ENCODE results near the gene PCNT. TPM values are rescaled to one million over a fixed set of nuclear protein-coding genes. Genes with fewer than 3 reads are reported as not detected.
"Not testable (repeated sequence)": the region's sequence is repeated elsewhere in the genome, so short reads cannot be mapped to it uniquely, and the experiment has no call there.

PCNT gene
- total RNA-seq, 1 donor from 2014 or later: 73.2 TPM

DNA sequence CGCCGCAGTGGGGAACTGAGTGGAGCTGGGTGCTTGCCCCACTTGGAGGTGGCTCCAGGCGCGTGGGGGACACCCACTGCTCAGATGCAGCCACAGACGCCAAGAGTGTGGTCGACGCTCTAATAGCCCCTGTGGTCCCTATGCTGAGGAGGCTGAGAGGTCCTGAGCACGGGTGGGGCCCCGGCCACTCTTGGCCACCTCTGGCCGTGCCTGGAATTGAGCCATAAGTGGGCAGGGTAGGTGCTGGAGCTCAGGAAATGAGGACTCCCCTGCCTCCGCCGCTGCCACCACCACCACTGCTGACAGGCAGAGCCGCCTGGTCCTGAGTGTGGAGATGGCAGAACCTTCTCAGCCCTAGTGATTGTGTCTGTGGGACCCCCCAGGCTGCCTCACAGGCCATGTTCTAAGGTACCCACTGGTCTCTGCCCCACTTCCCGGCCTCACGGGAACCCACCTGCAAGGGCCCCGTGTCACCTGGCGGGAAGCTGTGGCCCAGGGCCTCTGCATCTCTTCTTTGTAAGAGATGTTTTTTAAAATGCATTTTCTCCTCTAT lies 100.2 kb downstream of the PCNT start:
- intact Hi-C loops (cut with micrococcal nuclease): no loop called here

DNA sequence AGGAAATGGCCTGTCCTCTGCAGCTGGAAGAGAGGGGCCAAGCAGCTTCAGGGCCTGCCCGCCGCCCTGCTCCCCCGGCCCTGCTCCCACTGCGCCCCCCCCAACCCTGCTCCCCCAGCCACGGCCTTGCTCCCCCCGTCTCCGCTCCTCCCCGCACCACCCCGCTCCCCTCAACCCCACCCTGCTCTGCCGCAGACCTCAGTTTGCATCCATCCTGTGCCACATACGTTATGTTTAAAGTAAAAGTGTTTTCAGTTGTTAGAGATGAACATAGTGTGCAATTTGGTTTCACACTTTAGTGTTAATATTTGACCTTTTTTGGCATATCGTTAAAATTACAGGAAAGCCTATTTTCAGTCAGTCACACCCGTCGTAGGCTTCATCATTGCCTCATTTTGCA lies 100.7 kb downstream of the PCNT start:
- intact Hi-C loops (cut with micrococcal nuclease): no loop called here

- intact Hi-C loops (cut with micrococcal nuclease): no loop called here
Measured at GRCh38 chr21:46425041-46425440, 101.1 kb downstream of the PCNT start.

- intact Hi-C loops (cut with micrococcal nuclease): no loop called here
Measured at GRCh38 chr21:46425571-46425970, 101.6 kb downstream of the PCNT start.

GRCh38 chr21:46426313-46427046 lies 102.5 kb downstream of the PCNT start:
- intact Hi-C loops (cut with micrococcal nuclease): no loop called here

GRCh38 chr21:46427516-46427915 lies 103.6 kb downstream of the PCNT start:
- intact Hi-C loops (cut with micrococcal nuclease): no loop called here

DNA sequence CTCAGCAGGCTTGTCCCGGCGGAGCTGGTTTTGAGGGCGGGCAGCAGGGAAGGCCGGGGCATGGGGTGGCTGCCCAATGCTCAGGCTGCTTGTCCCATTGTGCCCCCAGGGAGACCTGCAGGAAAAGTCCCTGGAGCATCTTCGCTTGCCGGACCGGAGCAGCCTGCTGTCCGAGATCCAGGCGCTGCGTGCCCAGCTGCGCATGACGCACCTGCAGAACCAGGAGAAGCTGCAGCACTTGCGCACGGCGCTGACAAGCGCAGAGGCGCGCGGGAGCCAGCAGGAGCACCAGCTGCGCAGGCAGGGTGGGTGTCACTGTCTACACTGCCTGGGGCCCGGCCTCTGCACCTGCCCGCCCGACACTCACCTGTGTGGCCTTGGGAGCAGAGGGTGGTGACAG lies 104.3 kb downstream of the PCNT start:
- intact Hi-C loops (cut with micrococcal nuclease): no loop called here

DNA sequence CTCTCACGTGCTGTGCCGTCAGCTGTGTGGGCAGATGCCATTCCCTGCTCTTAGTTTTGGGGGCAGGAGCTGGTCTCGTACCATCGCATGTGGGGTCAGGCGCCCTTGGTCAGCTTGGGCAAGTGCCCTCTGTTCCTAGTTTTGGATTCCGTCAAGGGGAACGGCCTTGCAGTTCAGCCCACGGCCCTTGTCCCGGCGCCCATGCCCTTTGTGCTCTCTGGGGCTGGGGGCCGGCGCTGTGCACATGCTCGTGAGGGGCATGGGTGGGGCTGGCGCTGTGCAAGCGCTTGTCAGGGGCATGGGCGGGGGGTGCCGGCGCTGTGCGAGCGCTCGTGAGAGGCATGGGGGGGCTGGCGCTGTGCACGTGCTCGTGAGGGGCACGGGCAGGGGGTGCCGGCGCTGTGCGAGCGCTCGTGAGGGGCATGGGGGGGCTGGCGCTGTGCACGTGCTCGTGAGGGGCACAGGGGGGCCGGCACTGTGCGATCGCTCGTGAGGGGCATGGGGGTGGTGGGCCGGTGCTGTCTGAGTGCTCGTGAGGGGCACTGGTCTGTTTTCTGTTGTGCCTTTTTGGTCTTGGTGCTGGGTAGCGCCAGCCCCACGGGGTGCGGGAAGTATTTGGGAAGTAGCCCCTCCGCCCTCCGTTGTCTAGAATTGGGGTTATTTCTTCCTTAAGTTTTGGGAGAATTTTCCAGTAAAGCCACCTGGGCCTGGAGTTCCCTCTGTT lies 105.2 kb downstream of the PCNT start:
- intact Hi-C loops (cut with micrococcal nuclease): no loop called here

GRCh38 chr21:46429754-46430681 lies 106.1 kb downstream of the PCNT start:
- intact Hi-C loops (cut with micrococcal nuclease): no loop called here

DNA sequence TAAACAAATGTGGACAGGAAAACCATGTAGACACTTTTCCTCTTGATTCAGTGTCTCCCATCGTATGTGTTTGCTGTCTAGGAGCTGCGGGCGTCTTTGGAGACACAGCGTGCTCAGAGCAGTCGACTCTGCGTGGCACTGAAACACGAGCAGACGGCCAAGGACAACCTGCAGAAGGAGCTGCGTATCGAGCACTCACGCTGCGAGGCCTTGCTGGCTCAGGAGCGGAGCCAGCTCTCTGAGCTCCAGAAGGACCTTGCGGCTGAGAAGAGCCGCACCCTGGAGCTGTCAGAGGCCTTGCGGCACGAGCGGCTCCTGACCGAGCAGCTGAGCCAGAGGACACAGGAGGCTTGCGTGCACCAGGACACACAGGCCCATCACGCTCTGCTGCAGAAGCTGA lies 107.5 kb downstream of the PCNT start:
- intact Hi-C loops (cut with micrococcal nuclease): no loop called here

GRCh38 chr21:46431884-46432488 lies 108.0 kb downstream of the PCNT start:
- intact Hi-C loops (cut with micrococcal nuclease): no loop called here

DNA sequence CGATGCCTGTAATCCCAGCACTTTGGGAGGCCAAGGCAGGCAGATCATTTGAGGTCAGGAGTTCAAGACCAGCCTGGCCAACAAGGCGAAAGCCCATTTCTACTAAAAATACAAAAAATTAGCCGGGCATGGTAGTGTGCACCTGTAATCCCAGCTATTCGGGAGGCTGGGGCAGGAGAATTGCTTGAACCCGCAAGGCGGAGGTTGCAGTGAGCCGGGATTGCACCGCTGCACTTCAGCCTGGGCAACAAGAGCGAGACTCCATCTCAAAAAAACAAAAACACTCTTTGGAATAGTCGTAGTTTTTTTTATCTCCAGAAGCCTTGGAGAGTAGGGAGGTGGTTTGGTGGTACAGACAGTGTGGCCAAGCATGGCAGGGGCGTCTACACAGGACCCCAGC lies 109.2 kb downstream of the PCNT start:
- intact Hi-C loops (cut with micrococcal nuclease): not testable (repeated sequence)

GRCh38 chr21:46434322-46434958 lies 110.5 kb downstream of the PCNT start:
- intact Hi-C loops (cut with micrococcal nuclease): no loop called here

DNA sequence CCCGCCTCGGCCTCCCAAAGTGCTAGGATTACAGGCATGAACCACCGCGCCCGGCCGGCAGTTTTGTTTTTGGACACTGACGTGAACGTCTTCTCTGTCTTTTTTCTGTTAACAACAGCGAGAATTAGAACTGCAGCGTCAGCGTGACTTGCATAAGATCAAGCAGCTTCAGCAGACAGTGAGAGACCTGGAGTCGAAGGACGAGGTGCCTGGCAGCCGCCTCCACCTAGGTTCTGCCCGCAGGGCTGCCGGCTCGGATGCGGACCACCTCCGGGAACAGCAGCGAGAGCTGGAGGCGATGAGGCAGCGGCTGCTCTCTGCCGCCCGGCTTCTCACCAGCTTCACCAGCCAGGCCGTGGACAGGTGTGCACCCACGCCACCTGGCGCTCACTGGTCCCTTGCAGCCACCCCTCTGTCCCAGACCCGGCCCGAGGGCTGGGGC lies 111.9 kb downstream of the PCNT start:
- intact Hi-C loops (cut with micrococcal nuclease): no loop called here

- intact Hi-C loops (cut with micrococcal nuclease): no loop called here
Measured at GRCh38 chr21:46436621-46437020, 112.7 kb downstream of the PCNT start.

- intact Hi-C loops (cut with micrococcal nuclease): no loop called here
Measured at GRCh38 chr21:46437096-46437498, 113.1 kb downstream of the PCNT start.

GRCh38 chr21:46437511-46437910 lies 113.6 kb downstream of the PCNT start:
- intact Hi-C loops (cut with micrococcal nuclease): no loop called here

GRCh38 chr21:46438241-46438640 lies 114.3 kb downstream of the PCNT start:
- intact Hi-C loops (cut with micrococcal nuclease): no loop called here

GRCh38 chr21:46439906-46440305 lies 116.0 kb downstream of the PCNT start:
- intact Hi-C loops (cut with micrococcal nuclease): no loop called here

DNA sequence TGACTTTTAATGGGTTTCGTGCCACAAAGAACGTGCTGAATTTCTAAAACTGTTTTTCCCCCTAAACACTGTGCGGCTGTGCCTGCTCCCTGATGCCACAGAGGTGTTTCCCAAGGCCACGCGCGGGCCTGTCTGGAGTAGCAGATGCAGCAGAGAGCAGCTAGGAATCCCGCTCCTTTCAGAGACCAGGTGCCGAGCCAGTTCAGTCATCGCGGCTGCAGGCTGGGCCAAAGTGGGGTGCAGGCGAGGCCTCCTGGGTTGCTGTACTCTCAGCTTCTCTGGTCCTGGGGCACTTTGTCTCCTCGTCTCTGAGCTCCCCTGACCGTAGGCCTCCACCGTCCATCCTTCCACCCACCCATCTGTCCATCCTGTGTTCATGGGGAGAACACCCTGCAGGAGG lies 117.4 kb downstream of the PCNT start:
- intact Hi-C loops (cut with micrococcal nuclease): no loop called here
